Naive thymus-derived CD8-positive, alpha-beta T cell (primary cell): Measurements from ENCODE around the gene VPREB1. TPM values are rescaled to one million over a fixed set of nuclear protein-coding genes. Genes with fewer than 3 reads are reported as not detected.
A peak's percentile ranks its signal among the peaks of the same experiment; 100 is the strongest.

Source experiments
- ATAC-seq, 2 donors: fragments of 150-1000 bp; cut with Tn5 transposase in 1 of 2; sonication (Bioruptor Pico), chemical (Tn5 transposase) in 1 of 2; 1 replicate in 1 of 2; 2 replicates in 1 of 2; pipeline ENCODE4 v1.10.0; 2021; ENCODE audit warnings: mild to moderate bottlenecking in 2 of 2, moderate library complexity in 2 of 2
- POLR2A ChIA-PET: fragments of 350-600 bp; sonication (Branson Sonifier 250); formaldehyde crosslinking; loops from one replicate; lab custom pipeline; 2021; ENCODE audit warnings: antibody characterized with exemption; lab: Charles Lee
- DNase-seq, 10 donors: peaks; one replicate each; pipeline versions ENCODE4 v3.0.0 to v3.0.0-alpha.2; 2020 to 2022
- H3K27ac Mint-ChIP-seq, 10 donors: one replicate each; pipeline ENCODE4 v1.8.0; 2020 to 2022; ENCODE audit warnings: mild to moderate bottlenecking in 10 of 10, mixed read lengths in 10 of 10, moderate library complexity in 4 of 10, inconsistent platforms in 1 of 10
- H3K27me3 Mint-ChIP-seq, 5 donors: one replicate each; pipeline ENCODE4 v1.8.0; 2021 to 2022; ENCODE audit warnings: mixed read lengths in 5 of 5
- H3K36me3 Mint-ChIP-seq, 3 donors: one replicate each; pipeline ENCODE4 v1.8.0; 2020 to 2022; ENCODE audit warnings: mixed read lengths in 3 of 3, mild to moderate bottlenecking in 2 of 3, inconsistent platforms in 1 of 3
- H3K4me1 Mint-ChIP-seq, 4 donors: one replicate each; pipeline ENCODE4 v1.8.0; 2021 to 2022; ENCODE audit warnings: mixed read lengths in 4 of 4
- H3K4me3 Mint-ChIP-seq, 10 donors: one replicate each; pipeline ENCODE4 v1.8.0; 2020 to 2022; ENCODE audit warnings: mild to moderate bottlenecking in 10 of 10, mixed read lengths in 10 of 10, moderate library complexity in 6 of 10, inconsistent platforms in 1 of 10
- H3K9me3 Mint-ChIP-seq, 9 donors: one replicate each; pipeline ENCODE4 v1.8.0; 2020 to 2022; ENCODE audit warnings: mixed read lengths in 9 of 9, mild to moderate bottlenecking in 3 of 9, inconsistent platforms in 1 of 9, moderate library complexity in 1 of 9
- polyA plus RNA-seq, 3 donors: library from polyadenylated mRNA; unstranded; fragments of 300-500 nt; fragmentation: Illumina TruSeq; gene quantifications; one replicate each; pipeline ENCODE4 v1.2.3, GENCODE V29; 2021
- total RNA-seq, 8 experiments: library from RNA in 2 of 8; stranded (reverse) in 2 of 8; gene quantifications; one replicate each; pipeline ENCODE4 v1.2.3 and lab custom pipeline; 2021 to 2026

VPREB1 gene
- total RNA-seq: not detected
- polyA plus RNA-seq: not detected
- total RNA-seq (lab: John Stamatoyannopoulos, UW): 0 reads per million in 6 experiments

GRCh38 chr22:22244316-22245250 lies at the start of gene VPREB1:
Gene VPREB1, plus strand, starts transcription at chr22:22244786. Its CDS starts 28 bp downstream, at chr22:22244814.
- POLR2A ChIA-PET: no interaction called here
- no peak within 1 kb of the TSS for H3K4me3 Mint-ChIP-seq

GRCh38 chr22:22194931-22195264 lies 49.7 kb upstream of the VPREB1 start:
- peaks cover 12 to 32% (median 14%) of the 10 kb centered on the region in 5 donors for H3K27me3 Mint-ChIP-seq
- H3K9me3 Mint-ChIP-seq: peaks cover 0 to 2% (median 0%) of the 10 kb centered on the region in 9 donors
- POLR2A ChIA-PET: no interaction called here
- peak overlapping the region in 1 of 10 donors; percentile 14 for H3K27ac Mint-ChIP-seq
- H3K36me3 Mint-ChIP-seq: no peaks in the 10 kb centered on the region
- peaks cover 0 to 23% (median under 1%) of the 10 kb centered on the region in 4 donors for H3K4me1 Mint-ChIP-seq
- no peak for DNase-seq
- ATAC-seq: no peak
- H3K4me3 Mint-ChIP-seq: no peak overlapping the region

More at GRCh38 chr22:22244316-22245250, at the start of gene VPREB1:
- ATAC-seq (no peak), DNase-seq (no peak)
- Mint-ChIP-seq H3K27me3 (peaks cover 3 to 29% (median 16%) of the 10 kb centered on the region in 5 donors), H3K4me1 (peaks cover 15 to 42% (median 22%) of the 10 kb centered on the region in 4 donors), H3K9me3 (no peaks in the 10 kb centered on the region), H3K27ac (peak within 1 kb of the TSS in 3 of 10 donors; percentile 37 to 66 (median 48)), H3K36me3 (no peaks in the 10 kb centered on the region)

- peaks cover 0 to 26% (median under 1%) of the 10 kb centered on the region in 4 donors for H3K4me1 Mint-ChIP-seq
- ATAC-seq (peak; percentile 98), DNase-seq (peak; percentile 60 to 88 (median 76))
- peaks cover 0 to under 1% (median 0%) of the 10 kb centered on the region in 9 donors for H3K9me3 Mint-ChIP-seq
- no peaks in the 10 kb centered on the region for H3K36me3 Mint-ChIP-seq
- peaks cover 9 to 32% (median 16%) of the 10 kb centered on the region in 5 donors for H3K27me3 Mint-ChIP-seq
- peak overlapping the region in 1 of 10 donors; percentile 14 for H3K27ac Mint-ChIP-seq
- no peak overlapping the region for H3K4me3 Mint-ChIP-seq
- POLR2A ChIA-PET: no interaction called here
Measured at GRCh38 chr22:22195265-22196017, 49.1 kb upstream of the VPREB1 start.

GRCh38 chr22:22196018-22196533 lies 48.5 kb upstream of the VPREB1 start:
- H3K27me3 Mint-ChIP-seq: peaks cover 6 to 32% (median 18%) of the 10 kb centered on the region in 5 donors
- POLR2A ChIA-PET: no interaction called here
- ATAC-seq (peak in 1 of 2 donors; percentile 33), DNase-seq (no peak)
- peaks cover 0 to 1% (median 0%) of the 10 kb centered on the region in 9 donors for H3K9me3 Mint-ChIP-seq
- H3K4me3 Mint-ChIP-seq: peak overlapping the region in 1 of 10 donors; percentile 28
- peaks cover 0 to 33% (median under 1%) of the 10 kb centered on the region in 4 donors for H3K4me1 Mint-ChIP-seq
- H3K36me3 Mint-ChIP-seq: no peaks in the 10 kb centered on the region
- peak overlapping the region in 1 of 10 donors; percentile 7 for H3K27ac Mint-ChIP-seq

- Mint-ChIP-seq H3K27ac (no peak overlapping the region), H3K4me1 (peaks cover 0 to 39% (median under 1%) of the 10 kb centered on the region in 4 donors), H3K9me3 (peaks cover 0 to 1% (median 0%) of the 10 kb centered on the region in 9 donors), H3K36me3 (no peaks in the 10 kb centered on the region), H3K4me3 (no peak overlapping the region), H3K27me3 (peaks cover 6 to 29% (median 26%) of the 10 kb centered on the region in 5 donors)
- no peak for DNase-seq
- ATAC-seq: no peak
- POLR2A ChIA-PET: no interaction called here
Measured at GRCh38 chr22:22196833-22197477, 47.6 kb upstream of the VPREB1 start.

GRCh38 chr22:22197993-22198402 lies 46.6 kb upstream of the VPREB1 start:
- Mint-ChIP-seq H3K9me3 (peaks cover 0 to 1% (median 0%) of the 10 kb centered on the region in 9 donors), H3K27me3 (peaks cover 6 to 29% (median 28%) of the 10 kb centered on the region in 5 donors), H3K36me3 (no peaks in the 10 kb centered on the region), H3K4me1 (peaks cover 0 to 42% (median under 1%) of the 10 kb centered on the region in 4 donors), H3K27ac (peak overlapping the region in 2 of 10 donors; percentile 34 to 59), H3K4me3 (no peak overlapping the region)
- POLR2A ChIA-PET: no interaction called here
- no peak for DNase-seq
- no peak for ATAC-seq

GRCh38 chr22:22198751-22199150 lies 45.8 kb upstream of the VPREB1 start:
- Mint-ChIP-seq H3K27ac (peak overlapping the region in 1 of 10 donors; percentile 34), H3K9me3 (peaks cover 0 to 1% (median 0%) of the 10 kb centered on the region in 9 donors), H3K4me3 (no peak overlapping the region), H3K27me3 (peaks cover 6 to 30% (median 28%) of the 10 kb centered on the region in 5 donors), H3K4me1 (peaks cover 0 to 42% (median under 1%) of the 10 kb centered on the region in 4 donors), H3K36me3 (no peaks in the 10 kb centered on the region)
- ATAC-seq (no peak), DNase-seq (no peak)
- POLR2A ChIA-PET: no interaction called here

- peaks cover 0 to 1% (median 0%) of the 10 kb centered on the region in 9 donors for H3K9me3 Mint-ChIP-seq
- H3K4me3 Mint-ChIP-seq: no peak overlapping the region
- H3K4me1 Mint-ChIP-seq: peaks cover 0 to 42% (median under 1%) of the 10 kb centered on the region in 4 donors
- peaks cover 6 to 30% (median 28%) of the 10 kb centered on the region in 5 donors for H3K27me3 Mint-ChIP-seq
- H3K36me3 Mint-ChIP-seq: no peaks in the 10 kb centered on the region
- DNase-seq: no peak
- POLR2A ChIA-PET: no interaction called here
- no peak for ATAC-seq
- no peak overlapping the region for H3K27ac Mint-ChIP-seq
Measured at GRCh38 chr22:22199634-22200033, 45.0 kb upstream of the VPREB1 start.

- POLR2A ChIA-PET: no interaction called here
- ATAC-seq (no peak), DNase-seq (no peak)
- Mint-ChIP-seq H3K27ac (no peak overlapping the region), H3K4me1 (peaks cover 0 to 39% (median under 1%) of the 10 kb centered on the region in 4 donors), H3K4me3 (no peak overlapping the region), H3K36me3 (no peaks in the 10 kb centered on the region), H3K9me3 (peaks cover 0 to 1% (median 0%) of the 10 kb centered on the region in 9 donors), H3K27me3 (peaks cover 6 to 30% (median 25%) of the 10 kb centered on the region in 5 donors)
Measured at GRCh38 chr22:22200569-22201184, 43.9 kb upstream of the VPREB1 start.

- H3K4me3 Mint-ChIP-seq: no peak overlapping the region
- POLR2A ChIA-PET: interaction anchor here (0.6 kb wide), 1 partner anchor 495 kb away, joined by 3 read pairs; no protein-coding TSS in a partner anchor
- peak overlapping the region in 2 of 10 donors; percentile 1 to 72 for H3K27ac Mint-ChIP-seq
- peaks cover 3 to 27% (median 18%) of the 10 kb centered on the region in 5 donors for H3K27me3 Mint-ChIP-seq
- DNase-seq (peak in 5 of 10 donors; percentile 16 to 71 (median 40)), ATAC-seq (no peak)
- peaks cover 0 to 38% (median 0%) of the 10 kb centered on the region in 4 donors for H3K4me1 Mint-ChIP-seq
- H3K9me3 Mint-ChIP-seq: peaks cover 0 to 1% (median 0%) of the 10 kb centered on the region in 9 donors
- no peaks in the 10 kb centered on the region for H3K36me3 Mint-ChIP-seq
Measured at GRCh38 chr22:22201185-22201929, 43.2 kb upstream of the VPREB1 start.

- Mint-ChIP-seq H3K27ac (peak overlapping the region in 2 of 10 donors; percentile 1 to 72), H3K36me3 (no peaks in the 10 kb centered on the region), H3K9me3 (peaks cover 0 to 1% (median 0%) of the 10 kb centered on the region in 9 donors), H3K27me3 (peaks cover 3 to 27% (median 15%) of the 10 kb centered on the region in 5 donors), H3K4me1 (peaks cover 0 to 40% (median 0%) of the 10 kb centered on the region in 4 donors), H3K4me3 (no peak overlapping the region)
- ATAC-seq: no peak
- POLR2A ChIA-PET: interaction anchor here (0.6 kb wide), 1 partner anchor 496 kb away, joined by 3 read pairs; no protein-coding TSS in a partner anchor
- DNase-seq: no peak
Measured at GRCh38 chr22:22201930-22202343, 42.6 kb upstream of the VPREB1 start.
